CD4-positive, alpha-beta T cell (primary cell): ENCODE measurements around the gene TAF1B. TPM values are rescaled to one million over a fixed set of nuclear protein-coding genes. Genes with fewer than 3 reads are reported as not detected.

ENCODE experiments used
- ATAC-seq: fragments of 200-7000 bp; cut with Tn5 transposase; one replicate; pipeline ENCODE4 v1.10.0; 2022; ENCODE audit warnings: mild to moderate bottlenecking; ENCODE audit not compliant: poor library complexity
- CTCF ChIA-PET: fragments of 350-600 bp; sonication (Branson Sonifier 250); formaldehyde crosslinking; loops from one replicate; lab custom pipeline; 2021; ENCODE audit warnings: antibody characterized with exemption, inconsistent platforms; lab: Charles Lee
- POLR2A ChIA-PET: fragments of 350-600 bp; sonication (Branson Sonifier 250); formaldehyde crosslinking; loops from one replicate; lab custom pipeline; 2021; ENCODE audit warnings: antibody characterized with exemption, inconsistent platforms; lab: Charles Lee
- DNase-seq, 14 experiments: peaks; one replicate each; pipeline ENCODE4 v3.0.0-alpha.2; 2013 to 2020; ENCODE audit warnings: mixed read lengths in 2 of 14
- H3K27ac ChIP-seq, 2 donors: one replicate each; pipeline versions ENCODE4 v1.5.1 to v1.7.0; 2013; ENCODE audit warnings: low read length in 2 of 2, low read depth in 1 of 2, mild to moderate bottlenecking in 1 of 2
- H3K27me3 ChIP-seq, 2 experiments: 1 replicate in 1 of 2; 2 replicates in 1 of 2; pipeline versions ENCODE4 v1.6.1 to v1.7.0; 2013; ENCODE audit warnings: low read length in 2 of 2, control low read depth in 1 of 2, mild to moderate bottlenecking in 1 of 2, moderate library complexity in 1 of 2; ENCODE audit not compliant: insufficient read depth in 2 of 2, control insufficient read depth in 1 of 2
- H3K36me3 ChIP-seq: one replicate; pipeline ENCODE4 v1.6.1; 2013; ENCODE audit warnings: low read length, control low read depth; ENCODE audit not compliant: insufficient read depth
- H3K4me1 ChIP-seq: one replicate; pipeline ENCODE4 v1.6.1; 2013; ENCODE audit warnings: low read length, control low read depth; ENCODE audit not compliant: insufficient read depth
- H3K4me3 ChIP-seq: one replicate; pipeline ENCODE4 v1.5.1; 2013; ENCODE audit warnings: mild to moderate bottlenecking, low read length, moderate library complexity
- H3K9me3 ChIP-seq, 2 experiments: 1 replicate in 1 of 2; 2 replicates in 1 of 2; pipeline versions ENCODE4 v1.6.1 to v1.7.0; 2013; ENCODE audit warnings: low read length in 2 of 2, mild to moderate bottlenecking in 2 of 2, control low read depth in 1 of 2, moderate library complexity in 1 of 2; ENCODE audit not compliant: control insufficient read depth in 1 of 2, insufficient read depth in 1 of 2
- H3K27ac Mint-ChIP-seq: one replicate; pipeline ENCODE4 v1.8.0; 2020; ENCODE audit warnings: mixed read lengths
- H3K27me3 Mint-ChIP-seq: one replicate; pipeline ENCODE4 v1.8.0; 2021; ENCODE audit warnings: mixed read lengths
- H3K36me3 Mint-ChIP-seq: one replicate; pipeline ENCODE4 v1.8.0; 2021; ENCODE audit warnings: low read depth, mixed read lengths
- H3K4me1 Mint-ChIP-seq: one replicate; pipeline ENCODE4 v1.8.0; 2021; ENCODE audit warnings: low read depth, mixed read lengths
- H3K4me3 Mint-ChIP-seq: one replicate; pipeline ENCODE4 v1.8.0; 2020; ENCODE audit warnings: mild to moderate bottlenecking, mixed read lengths
- H3K9me3 Mint-ChIP-seq: one replicate; pipeline ENCODE4 v1.8.0; 2020; ENCODE audit warnings: mixed read lengths
- intact Hi-C, 2 experiments: fragments of 100-400 bp; cut with DNase I in 1 of 2; cut with micrococcal nuclease in 1 of 2; formaldehyde crosslinking; loops; one replicate each; pipeline versions ENCODE4 v1.15.1 to v1.9.0; 2023 to 2025; cut with DNase I, micrococcal nuclease
- total RNA-seq, 174 experiments: library from RNA in 2 of 174; stranded (reverse) in 2 of 174; gene quantifications; one replicate each; pipeline ENCODE4 v1.2.3 and lab custom pipeline; 2021 to 2026
- TF ChIP-seq, protein P1 (sequence below): fragments of 200-600 bp; IDR thresholded peaks from one replicate; pipeline ENCODE4 v1.8.0; 2022; ENCODE audit warnings: antibody characterized with exemption, mild to moderate bottlenecking

TAF1B gene
- total RNA-seq, 2 experiments from 2014 or later = 9.9 to 10.8 TPM

DNA sequence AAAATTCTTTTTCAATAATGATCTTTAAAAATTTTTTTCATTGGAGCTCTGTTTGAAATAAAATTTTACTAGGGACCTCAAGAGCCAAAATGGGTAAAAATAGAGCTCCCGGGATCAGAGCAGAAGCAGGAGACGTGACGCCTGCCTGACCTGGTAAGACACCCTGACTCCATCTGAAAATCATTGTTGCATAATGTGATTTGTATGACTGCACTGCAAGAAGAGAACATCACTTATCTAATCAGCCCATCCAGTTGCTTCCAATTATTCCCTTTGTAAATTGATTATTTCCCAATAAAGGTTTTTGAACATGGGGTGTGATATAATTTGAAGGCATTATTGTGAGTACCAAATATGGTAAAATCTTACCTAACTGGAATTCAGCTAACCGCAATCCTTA is 17.1 kb upstream of the TAF1B start:
- POLR2A ChIA-PET = no interaction called here
- H3K4me1 Mint-ChIP-seq = no peaks in the 10 kb centered on the region

DNA sequence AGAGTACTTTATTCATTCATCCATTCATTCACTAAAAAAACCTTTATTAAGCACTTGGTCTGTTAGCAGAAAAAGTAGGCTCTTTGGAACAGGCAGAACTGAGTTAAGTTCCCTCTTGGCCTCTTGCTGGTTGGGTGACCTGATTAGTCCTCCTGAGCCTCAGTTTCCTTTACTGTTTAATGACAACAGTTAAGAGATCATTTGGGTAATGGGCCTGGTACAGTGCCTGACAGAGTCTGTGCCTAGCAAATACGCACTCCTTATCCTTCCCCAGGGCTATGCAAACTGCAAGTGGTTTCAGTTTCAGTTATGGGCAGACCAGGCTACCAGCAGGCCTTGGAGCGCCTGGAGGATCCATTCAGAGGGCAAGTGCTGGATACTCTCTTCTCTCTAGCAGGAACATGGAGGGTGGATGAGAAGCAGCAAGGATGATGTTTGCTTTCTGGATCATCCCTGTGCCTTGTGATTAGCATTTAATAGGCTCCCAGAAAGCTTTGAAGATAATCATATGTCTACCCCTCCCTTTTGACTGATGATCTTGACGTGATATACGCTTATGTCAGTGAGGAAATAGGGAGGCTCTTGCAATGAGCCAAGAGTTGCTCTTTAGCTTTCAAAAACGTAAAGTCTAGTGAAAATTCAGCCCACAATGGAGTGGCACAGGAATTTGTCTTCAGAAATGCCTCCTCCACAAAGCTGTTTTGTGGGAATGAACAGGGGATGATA is 12.4 kb upstream of the TAF1B start:
- Histone ChIP-seq H3K27me3 (peaks cover 0 to 3% of the 10 kb centered on the region in 2 experiments), H3K36me3 (no peaks in the 10 kb centered on the region), H3K4me3 (no peak overlapping the region), H3K27ac (no peak overlapping the region), H3K9me3 (no peaks in the 10 kb centered on the region), H3K4me1 (no peaks in the 10 kb centered on the region)
- DNase-seq = peak in 1 of 14 experiments; percentile 44
- peaks cover 9% of the 10 kb centered on the region for H3K27me3 Mint-ChIP-seq
- peak; percentile 34 for ATAC-seq
- H3K4me1 Mint-ChIP-seq = no peaks in the 10 kb centered on the region
- TF ChIP-seq, protein P1, sequence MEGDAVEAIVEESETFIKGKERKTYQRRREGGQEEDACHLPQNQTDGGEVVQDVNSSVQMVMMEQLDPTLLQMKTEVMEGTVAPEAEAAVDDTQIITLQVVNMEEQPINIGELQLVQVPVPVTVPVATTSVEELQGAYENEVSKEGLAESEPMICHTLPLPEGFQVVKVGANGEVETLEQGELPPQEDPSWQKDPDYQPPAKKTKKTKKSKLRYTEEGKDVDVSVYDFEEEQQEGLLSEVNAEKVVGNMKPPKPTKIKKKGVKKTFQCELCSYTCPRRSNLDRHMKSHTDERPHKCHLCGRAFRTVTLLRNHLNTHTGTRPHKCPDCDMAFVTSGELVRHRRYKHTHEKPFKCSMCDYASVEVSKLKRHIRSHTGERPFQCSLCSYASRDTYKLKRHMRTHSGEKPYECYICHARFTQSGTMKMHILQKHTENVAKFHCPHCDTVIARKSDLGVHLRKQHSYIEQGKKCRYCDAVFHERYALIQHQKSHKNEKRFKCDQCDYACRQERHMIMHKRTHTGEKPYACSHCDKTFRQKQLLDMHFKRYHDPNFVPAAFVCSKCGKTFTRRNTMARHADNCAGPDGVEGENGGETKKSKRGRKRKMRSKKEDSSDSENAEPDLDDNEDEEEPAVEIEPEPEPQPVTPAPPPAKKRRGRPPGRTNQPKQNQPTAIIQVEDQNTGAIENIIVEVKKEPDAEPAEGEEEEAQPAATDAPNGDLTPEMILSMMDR = no peak
- CTCF ChIA-PET = interaction anchor here (1.1 kb wide), 1 partner anchor 16 kb away, joined by 3 read pairs; no protein-coding TSS in a partner anchor
- no peaks in the 10 kb centered on the region for H3K9me3 Mint-ChIP-seq
- H3K27ac Mint-ChIP-seq = no peak overlapping the region
- no peak overlapping the region for H3K4me3 Mint-ChIP-seq
- intact Hi-C loops = no loop called here
- POLR2A ChIA-PET = no interaction called here
- no peaks in the 10 kb centered on the region for H3K36me3 Mint-ChIP-seq

More for the DNA sequence above, 17.1 kb upstream of the TAF1B start:
- Histone ChIP-seq H3K27ac (no peak overlapping the region), H3K9me3 (no peaks in the 10 kb centered on the region), H3K4me1 (no peaks in the 10 kb centered on the region), H3K4me3 (no peak overlapping the region), H3K36me3 (no peaks in the 10 kb centered on the region), H3K27me3 (peaks cover 0 to 3% of the 10 kb centered on the region in 2 experiments)
- Mint-ChIP-seq H3K9me3 (no peaks in the 10 kb centered on the region), H3K27ac (no peak overlapping the region), H3K36me3 (no peaks in the 10 kb centered on the region), H3K27me3 (peaks cover 13% of the 10 kb centered on the region), H3K4me3 (no peak overlapping the region)
- TF ChIP-seq, protein P1 = no peak
- CTCF ChIA-PET = no interaction called here
- DNase-seq (no peak), ATAC-seq (no peak)
- intact Hi-C loops = no loop called here

DNA sequence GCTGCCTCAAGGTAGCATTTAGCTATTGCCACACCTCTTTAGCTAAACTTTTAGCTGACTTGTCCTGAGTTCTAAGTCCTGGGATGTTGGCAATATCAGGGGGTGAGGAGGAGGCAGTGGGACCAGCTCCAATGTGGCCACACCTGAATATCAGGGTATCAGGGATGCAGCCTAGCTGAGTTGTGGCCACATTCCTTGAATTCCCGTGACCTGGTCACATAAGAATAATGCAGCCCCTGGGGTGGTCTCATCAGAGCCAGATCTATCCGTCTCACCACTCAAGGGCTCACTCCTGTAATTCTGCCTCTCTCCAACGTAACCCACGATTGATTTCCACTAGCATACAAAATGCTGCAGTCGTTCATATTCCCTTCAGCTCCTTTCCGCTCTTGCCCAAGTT is 11.6 kb upstream of the TAF1B start:
- CTCF ChIA-PET = interaction anchor here (1.0 to 1.1 kb wide), 2 partner anchors 16 to 19 kb away, joined by 3 to 5 read pairs; no protein-coding TSS in a partner anchor
- Histone ChIP-seq H3K4me3 (no peak overlapping the region), H3K36me3 (no peaks in the 10 kb centered on the region), H3K27me3 (peaks cover 0 to 3% of the 10 kb centered on the region in 2 experiments), H3K4me1 (no peaks in the 10 kb centered on the region), H3K27ac (no peak overlapping the region), H3K9me3 (no peaks in the 10 kb centered on the region)
- peaks cover 4% of the 10 kb centered on the region for H3K27me3 Mint-ChIP-seq
- no peak overlapping the region for H3K27ac Mint-ChIP-seq
- POLR2A ChIA-PET = no interaction called here
- no peaks in the 10 kb centered on the region for H3K36me3 Mint-ChIP-seq
- DNase-seq = no peak
- TF ChIP-seq, protein P1 = no peak
- no peak overlapping the region for H3K4me3 Mint-ChIP-seq
- H3K4me1 Mint-ChIP-seq = no peaks in the 10 kb centered on the region
- ATAC-seq = no peak
- intact Hi-C loops = no loop called here
- H3K9me3 Mint-ChIP-seq = no peaks in the 10 kb centered on the region
